GM06990 (cell line): ENCODE data around the gene LARGE2.

Experiments
- DNase-seq: peaks from one replicate; pipeline ENCODE4 v3.0.0-alpha.2; 2011; ENCODE audit not compliant: insufficient read length; ENCODE audit errors: extremely low read depth
- H3K27me3 ChIP-seq: replicated peaks from 2 replicates; pipeline ENCODE4 v1.6.0; 2011; ENCODE audit warnings: low read length; ENCODE audit not compliant: control insufficient read depth, insufficient read depth
- H3K36me3 ChIP-seq: 2 replicates; pipeline ENCODE4 v1.5.1; 2011; ENCODE audit warnings: low read length; ENCODE audit not compliant: control insufficient read depth, insufficient read depth
- H3K4me3 ChIP-seq: replicated peaks from 2 replicates; pipeline ENCODE4 v1.5.1; 2011; ENCODE audit warnings: low read depth, mild to moderate bottlenecking, control low read depth, low read length
- CTCF ChIP-seq: IDR thresholded peaks from 2 replicates; pipeline ENCODE4 v1.5.1; 2011; ENCODE audit warnings: low read length, control low read depth, mild to moderate bottlenecking, inconsistent platforms; ENCODE audit not compliant: insufficient read depth, poor library complexity, severe bottlenecking

The LARGE2 gene

GRCh38 chr11:45880772-45881570 lies 41.5 kb upstream of the LARGE2 start:
- no peak overlapping the region for H3K4me3 ChIP-seq
- H3K36me3 ChIP-seq, result peaks cover 13% of the 10 kb centered on the region
- no peaks in the 10 kb centered on the region for H3K27me3 ChIP-seq
- TF ChIP-seq CTCF, result no peak
- DNase-seq, result no peak

- Histone ChIP-seq H3K27me3 (no peaks in the 10 kb centered on the region), H3K36me3 (peaks cover 11% of the 10 kb centered on the region), H3K4me3 (no peak overlapping the region)
- no peak for DNase-seq
- no peak for TF ChIP-seq CTCF
Measured at GRCh38 chr11:45881708-45882368, 40.6 kb upstream of the LARGE2 start.

DNA sequence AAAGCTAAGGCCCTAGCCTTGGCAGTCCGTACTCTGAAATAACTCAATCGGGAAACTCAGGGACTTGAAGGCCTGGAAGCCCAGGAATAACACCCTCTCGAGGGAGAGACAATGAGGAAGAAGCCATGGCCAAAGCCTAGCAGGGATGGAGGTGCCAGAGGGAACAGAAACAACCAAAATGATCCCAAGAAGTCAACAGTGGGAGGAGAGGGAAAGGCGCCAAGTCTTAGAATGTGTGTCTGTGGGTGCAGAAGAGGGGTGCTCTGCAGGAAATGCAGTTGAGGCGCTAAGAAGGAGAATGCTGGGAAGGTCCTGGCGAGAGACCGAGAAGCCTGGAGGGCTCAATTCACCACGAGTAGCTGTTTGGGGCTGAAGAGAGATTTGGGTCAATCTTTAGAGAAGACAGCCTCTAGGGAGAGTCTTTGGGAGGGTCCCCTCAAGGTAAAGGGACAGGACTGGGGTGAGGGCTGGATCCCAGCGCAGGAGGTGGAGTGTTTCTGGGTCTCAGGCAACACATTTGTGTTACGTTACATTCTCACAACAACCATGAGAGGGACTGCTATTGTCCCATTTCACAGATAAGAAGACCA lies 37.8 kb upstream of the LARGE2 start:
- Histone ChIP-seq H3K27me3 (no peaks in the 10 kb centered on the region), H3K36me3 (peaks cover 6% of the 10 kb centered on the region), H3K4me3 (no peak overlapping the region; the same call in 1 of the 2 replicates)
- DNase-seq, result no peak
- TF ChIP-seq CTCF, result no peak

GRCh38 chr11:45885274-45885920 lies 37.1 kb upstream of the LARGE2 start, which contains the start of gene MAPK8IP1:
TSS of gene MAPK8IP1 (plus strand) at chr11:45885651. CDS start at chr11:45885821, 170 bp downstream.
- no peaks in the 10 kb centered on the region for H3K27me3 ChIP-seq
- H3K36me3 ChIP-seq, result peaks cover 6% of the 10 kb centered on the region
- H3K4me3 ChIP-seq, result peak within 1 kb of the TSS; percentile 27
- DNase-seq, result peak; percentile 54
- no peak for TF ChIP-seq CTCF

DNA sequence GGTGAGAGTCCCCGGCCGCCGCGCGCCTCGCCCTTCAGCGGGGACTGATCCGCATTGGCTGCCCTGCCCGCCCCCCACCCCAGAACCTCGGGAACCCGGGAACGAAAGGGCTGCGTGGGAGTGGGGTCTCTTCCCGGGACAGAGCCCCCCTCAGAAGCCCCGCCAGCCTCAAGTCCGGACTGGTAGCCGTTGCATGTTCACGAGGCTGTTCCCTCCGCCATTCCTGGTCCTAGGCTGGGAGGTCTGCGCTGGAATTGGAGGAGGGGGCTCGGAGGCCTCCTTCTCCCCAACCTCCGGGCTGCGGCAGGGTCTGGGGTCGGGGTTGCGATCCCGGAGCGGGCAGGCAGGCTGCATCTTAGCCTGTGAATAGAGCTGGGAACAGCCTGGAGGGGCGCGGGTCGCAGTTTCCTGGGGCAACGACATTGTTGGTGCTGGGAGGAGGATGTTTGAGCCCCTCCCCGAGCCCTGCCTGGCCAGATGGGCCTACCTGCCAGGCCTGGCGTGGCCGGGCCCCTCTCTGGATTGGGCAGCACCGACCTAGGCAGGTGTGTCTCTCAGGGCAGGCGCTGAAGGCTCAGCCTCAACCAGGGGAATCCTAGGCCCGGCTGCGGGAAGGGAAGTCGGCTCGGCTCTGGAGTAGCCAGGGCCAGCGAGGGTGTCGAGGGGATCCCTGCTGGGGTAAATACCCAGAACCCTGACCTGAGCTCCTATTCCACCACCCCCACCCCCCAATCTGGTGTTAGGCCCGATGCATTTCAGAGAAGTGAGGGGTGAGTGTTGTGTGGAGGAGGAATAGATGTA lies 36.3 kb upstream of the LARGE2 start:
- no peaks in the 10 kb centered on the region for H3K27me3 ChIP-seq
- DNase-seq, result no peak
- no peak for TF ChIP-seq CTCF
- H3K36me3 ChIP-seq, result peaks cover 1% of the 10 kb centered on the region
- H3K4me3 ChIP-seq, result no peak overlapping the region; the same call in 1 of the 2 replicates
